Naive B cell (primary cell): Measurements from ENCODE around the gene BTBD7. TPM values are rescaled to one million over a fixed set of nuclear protein-coding genes. Genes with fewer than 3 reads are reported as not detected.
A peak's percentile ranks its signal among the peaks of the same experiment; 100 is the strongest.

Experiments used
- ATAC-seq, 2 donors: fragments of 150-1000 bp; cut with Tn5 transposase; 2 replicates each; pipeline ENCODE4 v1.10.0; 2021; ENCODE audit warnings: low read depth in 2 of 2, mild to moderate bottlenecking in 2 of 2, moderate library complexity in 2 of 2
- DNase-seq: peaks from one replicate; pipeline ENCODE4 v3.0.0; 2022
- H3K27ac Mint-ChIP-seq, 6 donors: one replicate each; pipeline ENCODE4 v1.8.0; 2020 to 2022; ENCODE audit warnings: mild to moderate bottlenecking in 6 of 6, mixed read lengths in 6 of 6, moderate library complexity in 5 of 6, inconsistent platforms in 2 of 6
- H3K27me3 Mint-ChIP-seq, 3 donors: one replicate each; pipeline ENCODE4 v1.8.0; 2021 to 2022; ENCODE audit warnings: mixed read lengths in 3 of 3, mild to moderate bottlenecking in 1 of 3
- H3K36me3 Mint-ChIP-seq, 2 donors: one replicate each; pipeline ENCODE4 v1.8.0; 2020 to 2022; ENCODE audit warnings: mixed read lengths in 2 of 2, inconsistent platforms in 1 of 2, mild to moderate bottlenecking in 1 of 2
- H3K4me1 Mint-ChIP-seq, 3 donors: one replicate each; pipeline ENCODE4 v1.8.0; 2020 to 2022; ENCODE audit warnings: mixed read lengths in 3 of 3, inconsistent platforms in 1 of 3, mild to moderate bottlenecking in 1 of 3, moderate library complexity in 1 of 3
- H3K4me3 Mint-ChIP-seq, 8 donors: one replicate each; pipeline ENCODE4 v1.8.0; 2020 to 2022; ENCODE audit warnings: mild to moderate bottlenecking in 8 of 8, mixed read lengths in 8 of 8, moderate library complexity in 8 of 8, inconsistent platforms in 2 of 8
- H3K9me3 Mint-ChIP-seq, 7 donors: one replicate each; pipeline ENCODE4 v1.8.0; 2020 to 2022; ENCODE audit warnings: mixed read lengths in 7 of 7, mild to moderate bottlenecking in 5 of 7, inconsistent platforms in 2 of 7, moderate library complexity in 1 of 7
- polyA plus RNA-seq, 6 donors: library from polyadenylated mRNA; unstranded; fragments of 300-500 nt; fragmentation: Illumina TruSeq; gene quantifications; one replicate each; pipeline ENCODE4 v1.2.3, GENCODE V29; 2021; ENCODE audit warnings: low read depth in 6 of 6

The BTBD7 gene
- polyA plus RNA-seq, 6 donors from 2014 or later = 7.0 to 12.1 (median 9.6) TPM

- DNase-seq (no peak), ATAC-seq (no peak)
- Mint-ChIP-seq H3K27me3 (no peaks in the 10 kb centered on the region), H3K4me1 (peaks cover 50 to 56% (median 51%) of the 10 kb centered on the region in 3 donors), H3K36me3 (peaks cover 0 to 7% of the 10 kb centered on the region in 2 donors), H3K27ac (peak overlapping the region in 5 of 6 donors; percentile 3 to 50 (median 25)), H3K9me3 (peaks cover 0 to 2% (median 0%) of the 10 kb centered on the region in 7 donors), H3K4me3 (peak overlapping the region in 1 of 8 donors; percentile 13)
Observed at GRCh38 chr14:93320489-93320888, 12.3 kb downstream of the BTBD7 start.

GRCh38 chr14:93319958-93320357 lies 12.9 kb downstream of the BTBD7 start:
- peaks cover 0 to 2% (median 0%) of the 10 kb centered on the region in 7 donors for H3K9me3 Mint-ChIP-seq
- H3K27ac Mint-ChIP-seq = peak overlapping the region in 5 of 6 donors; percentile 7 to 50 (median 34)
- DNase-seq (no peak), ATAC-seq (no peak)
- peaks cover 0 to 7% of the 10 kb centered on the region in 2 donors for H3K36me3 Mint-ChIP-seq
- peak overlapping the region in 4 of 8 donors; percentile 0 to 33 (median 8) for H3K4me3 Mint-ChIP-seq
- H3K27me3 Mint-ChIP-seq = no peaks in the 10 kb centered on the region
- peaks cover 45 to 52% (median 47%) of the 10 kb centered on the region in 3 donors for H3K4me1 Mint-ChIP-seq

- Mint-ChIP-seq H3K27me3 (no peaks in the 10 kb centered on the region), H3K27ac (peak overlapping the region in 3 of 6 donors; percentile 7 to 93 (median 39)), H3K9me3 (peaks cover 0 to 2% (median 0%) of the 10 kb centered on the region in 7 donors), H3K36me3 (peaks cover 0 to 2% of the 10 kb centered on the region in 2 donors), H3K4me1 (peaks cover 41 to 48% (median 42%) of the 10 kb centered on the region in 3 donors), H3K4me3 (peak overlapping the region in 3 of 8 donors; percentile 1 to 33 (median 2))
- ATAC-seq (no peak), DNase-seq (no peak)
Observed at GRCh38 chr14:93319494-93319893, 13.3 kb downstream of the BTBD7 start.

GRCh38 chr14:93318927-93319326 lies 13.9 kb downstream of the BTBD7 start:
- Mint-ChIP-seq H3K36me3 (no peaks in the 10 kb centered on the region), H3K27me3 (no peaks in the 10 kb centered on the region), H3K4me3 (peak overlapping the region in 3 of 8 donors; percentile 3 to 42 (median 31)), H3K9me3 (peaks cover 0 to 2% (median 0%) of the 10 kb centered on the region in 7 donors), H3K4me1 (peaks cover 35 to 44% (median 40%) of the 10 kb centered on the region in 3 donors), H3K27ac (peak overlapping the region in 2 of 6 donors; percentile 39 to 93)
- ATAC-seq (no peak), DNase-seq (no peak)

GRCh38 chr14:93317875-93318807 lies 14.7 kb downstream of the BTBD7 start:
- H3K27ac Mint-ChIP-seq = peak overlapping the region in 5 of 6 donors; percentile 1 to 62 (median 48)
- H3K9me3 Mint-ChIP-seq = peaks cover 0 to 2% (median 0%) of the 10 kb centered on the region in 7 donors
- no peak for DNase-seq
- H3K4me3 Mint-ChIP-seq = no peak overlapping the region
- H3K36me3 Mint-ChIP-seq = no peaks in the 10 kb centered on the region
- no peaks in the 10 kb centered on the region for H3K27me3 Mint-ChIP-seq
- H3K4me1 Mint-ChIP-seq = peaks cover 32 to 36% (median 34%) of the 10 kb centered on the region in 3 donors
- no peak for ATAC-seq

- Mint-ChIP-seq H3K4me1 (peaks cover 29 to 41% (median 34%) of the 10 kb centered on the region in 3 donors), H3K27ac (peak overlapping the region in 3 of 6 donors; percentile 57 to 62 (median 62)), H3K36me3 (no peaks in the 10 kb centered on the region), H3K9me3 (peaks cover 0 to 2% (median 0%) of the 10 kb centered on the region in 7 donors), H3K4me3 (no peak overlapping the region), H3K27me3 (no peaks in the 10 kb centered on the region)
- no peak for DNase-seq
- no peak for ATAC-seq
Observed at GRCh38 chr14:93317210-93317874, 15.5 kb downstream of the BTBD7 start.

GRCh38 chr14:93316716-93317115 lies 16.1 kb downstream of the BTBD7 start:
- H3K27ac Mint-ChIP-seq = peak overlapping the region in 2 of 6 donors; percentile 34 to 62
- no peak for ATAC-seq
- peaks cover 0 to 2% (median 0%) of the 10 kb centered on the region in 7 donors for H3K9me3 Mint-ChIP-seq
- H3K4me1 Mint-ChIP-seq = peaks cover 27 to 46% (median 38%) of the 10 kb centered on the region in 3 donors
- H3K27me3 Mint-ChIP-seq = no peaks in the 10 kb centered on the region
- no peak for DNase-seq
- no peak overlapping the region for H3K4me3 Mint-ChIP-seq
- no peaks in the 10 kb centered on the region for H3K36me3 Mint-ChIP-seq

GRCh38 chr14:93315575-93315974 lies 17.3 kb downstream of the BTBD7 start:
- Mint-ChIP-seq H3K4me1 (peaks cover 30 to 47% (median 36%) of the 10 kb centered on the region in 3 donors), H3K36me3 (no peaks in the 10 kb centered on the region), H3K4me3 (no peak overlapping the region), H3K27me3 (no peaks in the 10 kb centered on the region), H3K27ac (no peak overlapping the region), H3K9me3 (peaks cover 0 to 2% (median 0%) of the 10 kb centered on the region in 7 donors)
- no peak for ATAC-seq
- no peak for DNase-seq

- H3K36me3 Mint-ChIP-seq = no peaks in the 10 kb centered on the region
- H3K9me3 Mint-ChIP-seq = peaks cover 0 to 2% (median 0%) of the 10 kb centered on the region in 7 donors
- H3K27ac Mint-ChIP-seq = no peak overlapping the region
- no peak overlapping the region for H3K4me3 Mint-ChIP-seq
- no peaks in the 10 kb centered on the region for H3K27me3 Mint-ChIP-seq
- H3K4me1 Mint-ChIP-seq = peaks cover 23 to 40% (median 38%) of the 10 kb centered on the region in 3 donors
- no peak for ATAC-seq
- no peak for DNase-seq
Observed at GRCh38 chr14:93311082-93311481, 21.8 kb downstream of the BTBD7 start.

- peaks cover 29 to 46% (median 45%) of the 10 kb centered on the region in 3 donors for H3K4me1 Mint-ChIP-seq
- H3K4me3 Mint-ChIP-seq = peak overlapping the region in 1 of 8 donors; percentile 2
- DNase-seq (no peak), ATAC-seq (no peak)
- no peaks in the 10 kb centered on the region for H3K9me3 Mint-ChIP-seq
- peak overlapping the region in 2 of 6 donors; percentile 44 to 90 for H3K27ac Mint-ChIP-seq
- no peaks in the 10 kb centered on the region for H3K36me3 Mint-ChIP-seq
- no peaks in the 10 kb centered on the region for H3K27me3 Mint-ChIP-seq
Observed at GRCh38 chr14:93309427-93309966, 23.3 kb downstream of the BTBD7 start.

- Mint-ChIP-seq H3K36me3 (no peaks in the 10 kb centered on the region), H3K27me3 (no peaks in the 10 kb centered on the region), H3K27ac (peak overlapping the region in 1 of 6 donors; percentile 2), H3K4me1 (peaks cover 31 to 47% (median 47%) of the 10 kb centered on the region in 3 donors), H3K4me3 (no peak overlapping the region), H3K9me3 (no peaks in the 10 kb centered on the region)
- ATAC-seq (no peak), DNase-seq (no peak)
Observed at GRCh38 chr14:93308686-93309345, 24.0 kb downstream of the BTBD7 start.

GRCh38 chr14:93306812-93307211 lies 26.0 kb downstream of the BTBD7 start:
- no peak overlapping the region for H3K4me3 Mint-ChIP-seq
- no peak for ATAC-seq
- H3K9me3 Mint-ChIP-seq = no peaks in the 10 kb centered on the region
- H3K27ac Mint-ChIP-seq = peak overlapping the region in 1 of 6 donors; percentile 62
- peaks cover 34 to 56% (median 41%) of the 10 kb centered on the region in 3 donors for H3K4me1 Mint-ChIP-seq
- DNase-seq = no peak
- H3K27me3 Mint-ChIP-seq = no peaks in the 10 kb centered on the region
- H3K36me3 Mint-ChIP-seq = no peaks in the 10 kb centered on the region
